Keratinocyte (primary cell): ENCODE measurements around the gene SLC7A14. TPM values are rescaled to one million over a fixed set of nuclear protein-coding genes. Genes with fewer than 3 reads are reported as not detected.

Experiments
- DNase-seq: peaks from one replicate; pipeline ENCODE4 v3.0.0-alpha.2; 2011; ENCODE audit warnings: low read depth, missing footprints, low spot score
- FAIRE-seq: peaks from 2 replicates; lab custom pipeline; 2011; peaks lifted over from hg19 to GRCh38; lab: Jason Lieb, UNC
- H2AFZ ChIP-seq: 2 replicates; pipeline ENCODE4 v1.6.0; 2012; ENCODE audit warnings: low read length, control low read depth, inconsistent platforms; ENCODE audit not compliant: control insufficient read depth
- H3K27ac ChIP-seq: 2 replicates; pipeline ENCODE4 v1.5.1; 2011; ENCODE audit warnings: low read length; ENCODE audit not compliant: control insufficient read depth, insufficient read depth
- H3K27me3 ChIP-seq: 3 replicates; pipeline ENCODE4 v1.6.0; 2011; ENCODE audit warnings: low read length; ENCODE audit not compliant: control insufficient read depth, insufficient read depth; ENCODE audit errors: extremely low read depth
- H3K36me3 ChIP-seq, 2 experiments: 2 replicates in 1 of 2; 3 replicates in 1 of 2; pipeline ENCODE4 v1.5.1; 2011; ENCODE audit warnings: low read length in 2 of 2, mild to moderate bottlenecking in 1 of 2; ENCODE audit not compliant: control insufficient read depth in 2 of 2, insufficient read depth in 2 of 2; ENCODE audit errors: extremely low read depth in 1 of 2
- H3K4me1 ChIP-seq: 3 replicates; pipeline ENCODE4 v1.5.1; 2011; ENCODE audit warnings: low read length; ENCODE audit not compliant: control insufficient read depth, insufficient read depth; ENCODE audit errors: extremely low read depth
- H3K4me2 ChIP-seq: 3 replicates; pipeline ENCODE4 v1.6.0; 2011; ENCODE audit warnings: low read depth, low read length; ENCODE audit not compliant: control insufficient read depth, insufficient read depth; ENCODE audit errors: extremely low read depth
- H3K4me3 ChIP-seq, 3 experiments: fragments of 200-600 bp in 1 of 3; sonication (generic) in 1 of 3; 2 replicates in 2 of 3; 3 replicates in 1 of 3; pipeline ENCODE4 v1.5.1; 2011 to 2016; ENCODE audit warnings: low read length in 3 of 3, mild to moderate bottlenecking in 3 of 3, control low read depth in 2 of 3, inconsistent platforms in 1 of 3, low read depth in 1 of 3, mixed read lengths in 1 of 3, mixed run types in 1 of 3, moderate library complexity in 1 of 3; ENCODE audit not compliant: control insufficient read depth in 2 of 3, insufficient read depth in 2 of 3; ENCODE audit errors: extremely low read depth in 1 of 3
- H3K79me2 ChIP-seq: 2 replicates; pipeline ENCODE4 v1.6.0; 2012; ENCODE audit warnings: low read length; ENCODE audit not compliant: control insufficient read depth, insufficient read depth
- H3K9ac ChIP-seq: 3 replicates; pipeline ENCODE4 v1.6.0; 2011; ENCODE audit warnings: low read length; ENCODE audit not compliant: control insufficient read depth, insufficient read depth; ENCODE audit errors: extremely low read depth
- H3K9me1 ChIP-seq: 3 replicates; pipeline ENCODE4 v1.6.0; 2011; ENCODE audit warnings: low read length; ENCODE audit not compliant: control insufficient read depth, insufficient read depth; ENCODE audit errors: extremely low read depth
- H3K9me3 ChIP-seq: 2 replicates; pipeline ENCODE4 v1.5.1; 2012; ENCODE audit warnings: low read depth, low read length; ENCODE audit not compliant: control insufficient read depth
- H4K20me1 ChIP-seq: 3 replicates; pipeline ENCODE4 v1.6.0; 2011; ENCODE audit warnings: low read length; ENCODE audit not compliant: control insufficient read depth, insufficient read depth; ENCODE audit errors: extremely low read depth
- EZH2 ChIP-seq: IDR thresholded peaks from one replicate; pipeline ENCODE4 v1.6.1; 2012; ENCODE audit warnings: inconsistent platforms, mild to moderate bottlenecking, low read length, moderate library complexity
- dilution Hi-C: fragments of 300-500 bp; cut with MboI; formaldehyde crosslinking; loops from one replicate; pipeline ENCODE4 v1.7.0; 2020; ENCODE audit warnings: low sequenced_read_pairs; ENCODE audit not compliant: extremely low pct_ligation_motif_present
- polyA plus RNA-seq, 5 experiments: library from polyadenylated mRNA; depleted of rRNA in 3 of 5; stranded (reverse) in 3 of 5; stranded (forward) in 1 of 5; unstranded in 1 of 5; fragments of >200 nt; gene quantifications; 1 replicate in 1 of 5; 2 replicates in 3 of 5; 3 replicates in 1 of 5; pipeline versions ENCODE4 v1.2.1 to v1.2.3, GENCODE V29; 2011 to 2012; ENCODE audit warnings: missing spikeins in 2 of 5, low read depth in 1 of 5, low replicate concordance in 1 of 5
- TF ChIP-seq, protein P1 (sequence below), 3 experiments: IDR thresholded peaks in 1 of 3; conservative IDR thresholded peaks in 1 of 3; optimal IDR thresholded peaks in 1 of 3; 2 replicates in 2 of 3; 3 replicates in 1 of 3; pipeline versions ENCODE3 to v1.5.1; 2011; ENCODE audit warnings: low read length in 3 of 3, mild to moderate bottlenecking in 3 of 3, moderate library complexity in 2 of 3, control low read depth in 1 of 3, inconsistent platforms in 1 of 3; ENCODE audit not compliant: insufficient read depth in 2 of 3; ENCODE audit errors: extremely low read depth in 1 of 3

The SLC7A14 gene
- polyA plus RNA-seq, 1 donor (not counting 4 experiments of a cell fraction or from before 2014, with no cell fraction given) = not detected

DNA sequence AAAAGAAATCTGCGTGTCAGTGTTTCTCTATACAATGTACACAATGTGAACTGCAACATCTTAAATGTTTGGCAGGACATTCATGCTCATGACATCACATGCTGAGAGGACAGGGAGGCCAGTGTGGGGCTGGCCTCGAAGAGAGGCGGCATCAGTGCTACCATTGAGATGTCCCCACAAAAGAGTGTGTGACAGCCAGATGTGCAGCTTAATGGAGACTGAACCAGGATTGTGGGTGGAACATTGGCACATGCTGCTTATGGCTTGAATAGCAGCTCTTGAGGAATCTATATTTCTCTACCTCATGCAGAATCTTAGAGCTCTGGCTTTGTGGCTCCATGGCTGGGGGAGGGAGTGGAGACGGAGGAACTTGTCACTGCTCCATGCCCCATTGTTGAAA lies 148.7 kb downstream of the SLC7A14 start:
- Histone ChIP-seq H2AFZ (no peak overlapping the region), H3K27me3 (no peaks in the 10 kb centered on the region), H3K4me2 (no peak overlapping the region), H3K9ac (no peak overlapping the region), H3K9me1 (no peaks in the 10 kb centered on the region), H3K9me3 (no peaks in the 10 kb centered on the region), H4K20me1 (no peaks in the 10 kb centered on the region), H3K27ac (no peak overlapping the region), H3K79me2 (no peaks in the 10 kb centered on the region), H3K4me1 (peaks cover 9% of the 10 kb centered on the region), H3K4me3 (no peak overlapping the region), H3K36me3 (no peaks in the 10 kb centered on the region)
- no peak for TF ChIP-seq EZH2
- TF ChIP-seq, protein P1, sequence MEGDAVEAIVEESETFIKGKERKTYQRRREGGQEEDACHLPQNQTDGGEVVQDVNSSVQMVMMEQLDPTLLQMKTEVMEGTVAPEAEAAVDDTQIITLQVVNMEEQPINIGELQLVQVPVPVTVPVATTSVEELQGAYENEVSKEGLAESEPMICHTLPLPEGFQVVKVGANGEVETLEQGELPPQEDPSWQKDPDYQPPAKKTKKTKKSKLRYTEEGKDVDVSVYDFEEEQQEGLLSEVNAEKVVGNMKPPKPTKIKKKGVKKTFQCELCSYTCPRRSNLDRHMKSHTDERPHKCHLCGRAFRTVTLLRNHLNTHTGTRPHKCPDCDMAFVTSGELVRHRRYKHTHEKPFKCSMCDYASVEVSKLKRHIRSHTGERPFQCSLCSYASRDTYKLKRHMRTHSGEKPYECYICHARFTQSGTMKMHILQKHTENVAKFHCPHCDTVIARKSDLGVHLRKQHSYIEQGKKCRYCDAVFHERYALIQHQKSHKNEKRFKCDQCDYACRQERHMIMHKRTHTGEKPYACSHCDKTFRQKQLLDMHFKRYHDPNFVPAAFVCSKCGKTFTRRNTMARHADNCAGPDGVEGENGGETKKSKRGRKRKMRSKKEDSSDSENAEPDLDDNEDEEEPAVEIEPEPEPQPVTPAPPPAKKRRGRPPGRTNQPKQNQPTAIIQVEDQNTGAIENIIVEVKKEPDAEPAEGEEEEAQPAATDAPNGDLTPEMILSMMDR (optimal IDR thresholded peaks at IDR 0.05 in 1 of 3, IDR thresholded peaks at IDR 0.05 in 1 of 3, conservative IDR thresholded peaks at IDR 0.05 in 1 of 3; ENCODE audit: extremely low read depth in 1 of 3, insufficient read depth in 2 of 3, low read length in 3 of 3) = no peak
- dilution Hi-C loops = no loop called here
- DNase-seq (no peak), FAIRE-seq (no peak)

DNA sequence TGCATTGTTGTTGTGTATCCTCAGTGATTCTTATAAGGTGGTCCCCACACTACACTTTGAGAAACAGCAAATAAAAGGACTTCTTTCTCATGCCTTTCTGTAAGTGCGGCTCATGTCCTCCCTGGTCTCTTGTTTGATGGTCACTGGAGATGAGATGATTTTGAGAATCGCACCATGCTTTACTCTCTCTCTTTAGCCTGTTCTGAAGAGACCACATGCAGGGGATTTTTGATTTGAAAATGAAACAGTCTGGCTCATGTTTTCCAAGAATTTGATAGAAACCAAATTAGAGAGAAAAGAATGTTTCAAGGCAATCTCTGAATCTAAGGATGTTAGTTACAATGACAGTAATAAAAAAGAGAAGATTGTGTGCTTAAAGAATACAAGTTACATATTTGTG lies 149.2 kb downstream of the SLC7A14 start:
- TF ChIP-seq EZH2 = no peak
- TF ChIP-seq, protein P1 (optimal IDR thresholded peaks at IDR 0.05 in 1 of 3, IDR thresholded peaks at IDR 0.05 in 1 of 3, conservative IDR thresholded peaks at IDR 0.05 in 1 of 3; ENCODE audit: extremely low read depth in 1 of 3, insufficient read depth in 2 of 3, low read length in 3 of 3) = no peak
- H3K4me3 ChIP-seq = no peak overlapping the region
- H3K27ac ChIP-seq = no peak overlapping the region
- no peaks in the 10 kb centered on the region for H3K36me3 ChIP-seq
- H3K9me1 ChIP-seq = no peaks in the 10 kb centered on the region
- H3K9me3 ChIP-seq = no peaks in the 10 kb centered on the region
- no peak overlapping the region for H3K9ac ChIP-seq
- DNase-seq (no peak), FAIRE-seq (no peak)
- no peak overlapping the region for H3K4me2 ChIP-seq
- H3K4me1 ChIP-seq = peaks cover 9% of the 10 kb centered on the region
- dilution Hi-C loops = no loop called here
- no peaks in the 10 kb centered on the region for H3K79me2 ChIP-seq
- H2AFZ ChIP-seq = no peak overlapping the region
- H3K27me3 ChIP-seq = no peaks in the 10 kb centered on the region
- no peaks in the 10 kb centered on the region for H4K20me1 ChIP-seq
